ENCODE measurements around the gene ZFR2. TPM values are rescaled to one million over a fixed set of nuclear protein-coding genes. Genes with fewer than 3 reads are reported as not detected.

Gene ZFR2
- polyA plus RNA-seq, 3 donors = not detected

DNA sequence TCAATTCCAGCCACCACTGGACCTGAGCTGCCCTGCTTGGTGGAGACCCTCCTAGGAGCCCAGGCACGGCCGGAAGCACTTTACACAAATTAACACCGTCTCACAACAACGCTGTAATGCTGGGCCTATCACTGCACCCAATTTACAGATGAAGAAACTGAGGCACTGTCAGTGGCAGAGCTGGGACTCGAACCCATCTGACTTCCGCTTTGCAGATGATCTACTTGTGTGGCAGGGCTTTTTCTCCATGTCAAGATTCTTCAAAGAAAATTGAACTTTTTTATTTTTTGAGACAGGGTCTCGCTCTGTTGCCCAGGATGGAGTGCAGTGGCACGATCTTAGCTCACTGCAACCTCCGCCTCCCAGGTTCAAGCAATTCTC, 33.8 kb downstream of the ZFR2 start:
- H3K4me1 Mint-ChIP-seq = no peaks in the 10 kb centered on the region
- H3K27ac Mint-ChIP-seq = no peak overlapping the region
- H3K36me3 Mint-ChIP-seq = no peaks in the 10 kb centered on the region
- DNase-seq = no peak
- Histone ChIP-seq H3K27ac (ENCODE audit: low read depth in 1 of 2, low read length in 2 of 2) (no peak overlapping the region), H3K9ac (ENCODE audit: insufficient read depth, low read length, poor library complexity, severe bottlenecking) (no peak overlapping the region), H3K36me3 (replicated peaks in 1 of 2; ENCODE audit: control insufficient read depth in 1 of 2, insufficient read depth in 2 of 2, low read length in 2 of 2) (no peaks in the 10 kb centered on the region), H3K9me3 (replicated peaks in 1 of 2; ENCODE audit: control insufficient read depth in 1 of 2, insufficient read depth in 1 of 2, low read length in 2 of 2) (peaks cover 15 to 16% of the 10 kb centered on the region in 2 donors), H3K4me1 (ENCODE audit: control insufficient read depth in 1 of 2, insufficient read depth in 2 of 2, low read length in 2 of 2) (no peaks in the 10 kb centered on the region), H3K27me3 (ENCODE audit: control insufficient read depth in 2 of 2, insufficient read depth in 2 of 2, low read length in 2 of 2) (no peaks in the 10 kb centered on the region), H4K20me1 (ENCODE audit: insufficient read depth, low read length) (no peaks in the 10 kb centered on the region), H2AFZ (ENCODE audit: insufficient read depth, low read depth, low read length, poor library complexity, severe bottlenecking) (no peak overlapping the region), H3K4me2 (replicated peaks; ENCODE audit: extremely low read depth, low read length, poor library complexity, severe bottlenecking) (no peak overlapping the region), H3K79me2 (ENCODE audit: insufficient read depth, low read length) (no peaks in the 10 kb centered on the region), H3K4me3 (replicated peaks in 1 of 3; ENCODE audit: low read depth in 2 of 3, low read length in 3 of 3) (no peak overlapping the region)
- TF ChIP-seq, protein P1, sequence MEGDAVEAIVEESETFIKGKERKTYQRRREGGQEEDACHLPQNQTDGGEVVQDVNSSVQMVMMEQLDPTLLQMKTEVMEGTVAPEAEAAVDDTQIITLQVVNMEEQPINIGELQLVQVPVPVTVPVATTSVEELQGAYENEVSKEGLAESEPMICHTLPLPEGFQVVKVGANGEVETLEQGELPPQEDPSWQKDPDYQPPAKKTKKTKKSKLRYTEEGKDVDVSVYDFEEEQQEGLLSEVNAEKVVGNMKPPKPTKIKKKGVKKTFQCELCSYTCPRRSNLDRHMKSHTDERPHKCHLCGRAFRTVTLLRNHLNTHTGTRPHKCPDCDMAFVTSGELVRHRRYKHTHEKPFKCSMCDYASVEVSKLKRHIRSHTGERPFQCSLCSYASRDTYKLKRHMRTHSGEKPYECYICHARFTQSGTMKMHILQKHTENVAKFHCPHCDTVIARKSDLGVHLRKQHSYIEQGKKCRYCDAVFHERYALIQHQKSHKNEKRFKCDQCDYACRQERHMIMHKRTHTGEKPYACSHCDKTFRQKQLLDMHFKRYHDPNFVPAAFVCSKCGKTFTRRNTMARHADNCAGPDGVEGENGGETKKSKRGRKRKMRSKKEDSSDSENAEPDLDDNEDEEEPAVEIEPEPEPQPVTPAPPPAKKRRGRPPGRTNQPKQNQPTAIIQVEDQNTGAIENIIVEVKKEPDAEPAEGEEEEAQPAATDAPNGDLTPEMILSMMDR (IDR thresholded peaks at IDR 0.05) = no peak
- H3K9me3 Mint-ChIP-seq = peaks cover 3 to 22% (median 15%) of the 10 kb centered on the region in 7 donors
- 100% methylated on average over 7 of the region's 9 CpGs for WGBS (ENCODE audit: insufficient coverage)
- no peak overlapping the region for H3K4me3 Mint-ChIP-seq
- H3K27me3 Mint-ChIP-seq (ENCODE audit: low read depth in 3 of 3) = peaks cover 2 to 9% (median 8%) of the 10 kb centered on the region in 3 donors
- intact Hi-C loops (cut with micrococcal nuclease) = no loop called here

- Histone ChIP-seq H3K4me2 (replicated peaks; ENCODE audit: extremely low read depth, low read length, poor library complexity, severe bottlenecking) (no peak overlapping the region), H3K9ac (ENCODE audit: insufficient read depth, low read length, poor library complexity, severe bottlenecking) (no peak overlapping the region), H3K27me3 (ENCODE audit: control insufficient read depth in 2 of 2, insufficient read depth in 2 of 2, low read length in 2 of 2) (no peaks in the 10 kb centered on the region), H3K4me1 (ENCODE audit: control insufficient read depth in 1 of 2, insufficient read depth in 2 of 2, low read length in 2 of 2) (no peaks in the 10 kb centered on the region), H3K4me3 (replicated peaks in 1 of 3; ENCODE audit: low read depth in 2 of 3, low read length in 3 of 3) (no peak overlapping the region), H4K20me1 (ENCODE audit: insufficient read depth, low read length) (no peaks in the 10 kb centered on the region), H3K9me3 (replicated peaks in 1 of 2; ENCODE audit: control insufficient read depth in 1 of 2, insufficient read depth in 1 of 2, low read length in 2 of 2) (peaks cover 15 to 16% of the 10 kb centered on the region in 2 donors), H3K79me2 (ENCODE audit: insufficient read depth, low read length) (no peaks in the 10 kb centered on the region), H3K36me3 (replicated peaks in 1 of 2; ENCODE audit: control insufficient read depth in 1 of 2, insufficient read depth in 2 of 2, low read length in 2 of 2) (no peaks in the 10 kb centered on the region), H2AFZ (ENCODE audit: insufficient read depth, low read depth, low read length, poor library complexity, severe bottlenecking) (no peak overlapping the region), H3K27ac (ENCODE audit: low read depth in 1 of 2, low read length in 2 of 2) (no peak overlapping the region)
- intact Hi-C loops (cut with micrococcal nuclease) = no loop called here
- TF ChIP-seq, protein P1 (IDR thresholded peaks at IDR 0.05) = no peak
- Mint-ChIP-seq H3K27me3 (ENCODE audit: low read depth in 3 of 3) (peaks cover 2 to 9% (median 7%) of the 10 kb centered on the region in 3 donors), H3K4me3 (no peak overlapping the region), H3K27ac (no peak overlapping the region), H3K9me3 (peaks cover 3 to 22% (median 15%) of the 10 kb centered on the region in 7 donors), H3K4me1 (no peaks in the 10 kb centered on the region), H3K36me3 (no peaks in the 10 kb centered on the region)
- no peak for DNase-seq
- 95% methylated on average over 22 of the region's 35 CpGs for WGBS (ENCODE audit: insufficient coverage)
These were observed 34.3 kb downstream of the ZFR2 start for GRCh38 chr19:3834349-3835054.
